AG08396 (cell line): ENCODE data around the gene ACSBG1.

Experiments
- DNase-seq: peaks from one replicate; pipeline ENCODE4 v3.0.0; 2012; ENCODE audit warnings: low spot score, mixed read lengths

The ACSBG1 gene

GRCh38 chr15:78129751-78130287 is 104.5 kb downstream of the ACSBG1 start:
- no peak for DNase-seq

- DNase-seq: peak; percentile 29
Observed at GRCh38 chr15:78129077-78129750, 105.2 kb downstream of the ACSBG1 start.

GRCh38 chr15:78127882-78128281 is 106.5 kb downstream of the ACSBG1 start:
- DNase-seq: peak; percentile 33

GRCh38 chr15:78125267-78125666 is 109.1 kb downstream of the ACSBG1 start:
- DNase-seq: no peak

- DNase-seq: no peak
Observed at GRCh38 chr15:78120523-78120922, 113.8 kb downstream of the ACSBG1 start.
